Ammon's horn (tissue), 1 donor: ENCODE measurements around the gene PAX2.

Experiments
- DNase-seq: peaks from one replicate; pipeline ENCODE4 v3.0.0-alpha.2; 2016; ENCODE audit warnings: low spot score

The PAX2 gene

DNA sequence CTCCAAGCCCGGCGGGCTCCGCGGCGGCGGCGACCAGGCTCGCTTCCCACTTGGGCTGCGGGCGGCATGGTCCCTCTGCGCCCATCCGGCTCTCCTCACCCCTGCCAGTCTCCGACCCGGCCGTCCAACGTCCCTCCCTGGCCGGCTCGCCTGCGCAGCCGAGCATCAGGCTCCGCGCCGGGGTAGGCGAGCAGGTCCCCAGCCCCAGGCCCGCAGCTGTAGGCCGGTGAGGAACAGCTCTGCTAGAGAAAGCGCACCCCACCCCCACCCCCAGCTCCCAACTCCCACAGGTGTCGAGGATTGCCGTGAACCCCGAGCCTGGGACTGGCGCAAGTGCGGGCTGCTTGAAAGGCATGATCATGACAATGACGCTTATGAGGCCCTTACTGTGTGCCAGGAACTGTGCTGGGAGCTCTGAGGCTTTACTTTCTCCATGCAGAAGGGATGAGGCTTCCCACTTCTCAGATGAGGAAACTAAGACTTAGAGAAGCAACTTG lies 20.8 kb upstream of the PAX2 start:
- no peak for DNase-seq

DNA sequence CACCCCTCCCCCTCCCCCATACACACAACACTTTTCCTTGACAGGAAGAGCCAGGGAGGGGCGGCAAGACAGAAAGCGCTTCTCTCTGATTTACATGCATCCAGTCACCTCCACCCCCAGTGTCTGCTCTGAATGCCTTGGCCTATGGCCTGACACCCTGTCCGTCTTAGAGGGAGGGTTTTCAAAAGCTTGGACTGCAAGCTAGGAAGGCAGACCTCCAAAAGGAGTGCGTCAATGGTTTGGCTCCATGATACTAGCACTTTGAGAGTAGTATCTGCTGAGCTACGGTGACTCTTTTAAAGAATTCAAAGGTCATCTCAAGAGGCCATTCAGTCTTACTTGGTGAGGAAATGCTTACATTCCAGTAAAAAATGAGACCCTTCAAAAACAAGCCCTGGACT lies 20.3 kb upstream of the PAX2 start:
- no peak for DNase-seq

DNA sequence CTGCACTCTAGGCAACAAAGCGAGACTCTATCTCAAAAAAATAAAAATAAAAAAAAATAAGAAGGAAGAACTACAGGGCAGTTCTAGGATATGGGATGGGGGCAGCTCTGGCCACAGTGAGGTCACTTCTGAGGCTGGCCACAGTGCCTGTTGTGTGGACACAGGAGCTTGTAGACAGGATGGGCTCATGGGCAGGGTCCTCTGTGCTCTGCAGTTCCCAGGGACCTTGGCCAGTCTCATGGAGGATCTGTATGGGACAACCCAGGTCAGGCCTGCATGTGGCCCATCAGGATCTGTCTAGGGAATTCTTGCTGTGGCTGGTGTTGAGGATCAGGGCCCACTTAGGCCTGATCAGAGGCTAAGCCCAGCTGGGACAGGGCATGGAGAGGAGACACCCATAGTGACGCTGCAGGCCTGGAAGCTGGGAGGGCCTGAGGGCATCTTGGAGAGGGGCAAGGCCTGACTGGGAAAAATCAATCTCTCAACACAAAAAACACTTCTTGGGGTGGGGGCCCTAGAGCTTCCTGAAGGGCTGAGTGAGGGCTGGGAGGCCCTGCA lies 19.4 kb upstream of the PAX2 start:
- no peak for DNase-seq

DNA sequence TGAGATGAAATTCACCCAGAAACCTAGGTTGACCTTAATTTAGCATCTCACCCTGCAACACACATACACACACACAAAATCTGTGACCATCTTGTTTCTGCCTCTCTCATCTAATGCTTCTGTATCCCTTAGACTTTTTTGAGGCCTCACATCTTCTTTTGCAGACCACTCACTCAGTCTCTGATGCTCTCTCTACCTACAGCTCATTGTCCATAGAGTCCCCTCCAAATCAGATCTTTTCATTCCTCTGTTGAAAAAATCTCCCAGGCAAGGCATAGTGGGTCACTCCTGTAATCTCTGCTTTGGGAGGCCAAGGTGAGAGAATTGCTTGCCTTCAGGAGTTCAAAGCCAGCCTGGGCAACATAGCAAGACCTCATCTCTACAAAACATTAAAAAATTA lies 17.6 kb upstream of the PAX2 start:
- no peak for DNase-seq

DNA sequence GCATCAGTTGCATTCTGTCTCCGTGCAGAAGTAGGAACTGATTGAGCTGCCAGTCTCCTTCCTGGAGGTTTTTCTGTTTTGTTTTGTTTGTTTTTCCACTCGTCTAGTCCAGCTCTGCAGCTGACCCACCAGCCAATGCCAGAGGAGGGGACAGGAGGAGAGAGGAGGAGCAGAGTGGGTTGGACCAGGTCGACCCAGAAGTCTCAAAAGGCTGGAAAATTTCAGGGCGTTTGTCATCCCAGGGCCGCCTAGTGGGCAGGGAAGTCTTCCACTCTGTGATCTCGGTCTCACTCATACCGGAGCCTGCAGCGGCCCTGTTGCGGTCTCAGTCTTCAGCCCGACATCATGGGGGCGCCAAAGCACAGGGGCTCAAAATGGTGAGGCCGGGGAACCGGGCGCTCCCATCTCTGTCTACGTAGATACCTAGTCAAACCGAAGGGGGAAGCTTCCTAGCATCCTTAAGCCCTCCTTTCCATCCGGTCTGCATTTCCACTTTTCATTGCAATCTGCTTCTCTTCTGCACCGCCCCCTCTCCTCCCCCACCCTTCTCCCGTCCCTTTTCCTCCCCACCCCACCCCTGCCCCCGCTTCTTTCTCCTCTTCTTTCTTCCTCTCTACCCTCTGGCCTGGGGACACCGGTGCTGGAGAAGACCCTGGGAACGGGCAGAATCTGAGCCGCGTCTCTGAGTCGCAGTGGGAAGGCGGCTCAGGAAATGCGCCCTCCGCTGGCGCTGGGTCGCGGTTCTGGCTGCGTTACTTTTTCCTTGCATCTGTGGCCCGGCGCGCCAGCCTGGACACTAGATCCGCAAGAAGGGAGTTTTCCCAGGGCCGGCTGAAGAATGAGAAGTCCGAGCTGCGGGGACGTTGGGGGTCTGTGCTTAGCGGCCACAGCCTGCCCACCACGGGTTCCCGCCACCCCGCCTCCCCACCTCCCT lies 16.2 kb upstream of the PAX2 start:
- peak; percentile 14 for DNase-seq

DNA sequence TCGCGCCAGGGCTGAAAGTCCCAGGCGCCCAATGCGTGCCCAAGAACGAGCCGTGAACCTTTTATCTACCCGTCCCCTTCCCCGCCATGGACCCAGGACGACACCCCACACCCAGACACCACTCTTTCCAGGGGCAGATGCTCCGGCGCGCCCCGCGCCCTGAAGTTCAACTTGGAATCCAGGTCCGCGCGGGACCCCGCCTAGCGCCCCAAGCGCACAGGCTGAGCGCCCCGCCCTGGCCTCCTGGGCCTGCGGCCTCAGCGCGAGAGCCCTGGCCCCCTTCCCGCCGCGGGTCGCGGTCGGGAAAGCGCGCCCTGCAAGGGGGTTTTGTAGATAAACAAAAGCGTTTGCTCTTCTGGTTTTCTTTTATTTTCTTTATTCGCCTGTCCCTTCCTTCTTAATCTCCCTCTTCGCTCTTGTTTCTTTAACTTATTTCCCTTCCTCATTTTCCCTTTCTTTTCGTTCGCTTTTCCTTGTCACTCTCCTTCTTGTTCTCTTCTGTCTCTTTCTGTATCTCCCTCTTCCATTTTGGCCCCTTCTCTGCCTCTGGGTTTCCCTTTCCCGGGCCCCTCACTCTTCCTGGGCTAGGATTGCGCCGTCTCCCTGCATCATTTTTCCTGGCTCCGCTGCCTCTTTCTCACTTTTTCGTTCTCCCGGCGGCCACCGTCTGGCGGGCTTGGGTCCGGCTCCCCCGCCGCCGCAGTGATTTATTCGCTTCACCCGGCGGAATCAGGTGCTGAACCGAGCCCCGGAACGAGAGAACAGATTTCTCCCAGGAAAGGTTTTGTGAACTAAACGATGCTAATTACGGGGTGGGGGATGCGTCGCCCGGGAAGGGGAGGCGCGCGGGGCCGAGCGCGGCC lies 15.3 kb upstream of the PAX2 start:
- DNase-seq = no peak

DNA sequence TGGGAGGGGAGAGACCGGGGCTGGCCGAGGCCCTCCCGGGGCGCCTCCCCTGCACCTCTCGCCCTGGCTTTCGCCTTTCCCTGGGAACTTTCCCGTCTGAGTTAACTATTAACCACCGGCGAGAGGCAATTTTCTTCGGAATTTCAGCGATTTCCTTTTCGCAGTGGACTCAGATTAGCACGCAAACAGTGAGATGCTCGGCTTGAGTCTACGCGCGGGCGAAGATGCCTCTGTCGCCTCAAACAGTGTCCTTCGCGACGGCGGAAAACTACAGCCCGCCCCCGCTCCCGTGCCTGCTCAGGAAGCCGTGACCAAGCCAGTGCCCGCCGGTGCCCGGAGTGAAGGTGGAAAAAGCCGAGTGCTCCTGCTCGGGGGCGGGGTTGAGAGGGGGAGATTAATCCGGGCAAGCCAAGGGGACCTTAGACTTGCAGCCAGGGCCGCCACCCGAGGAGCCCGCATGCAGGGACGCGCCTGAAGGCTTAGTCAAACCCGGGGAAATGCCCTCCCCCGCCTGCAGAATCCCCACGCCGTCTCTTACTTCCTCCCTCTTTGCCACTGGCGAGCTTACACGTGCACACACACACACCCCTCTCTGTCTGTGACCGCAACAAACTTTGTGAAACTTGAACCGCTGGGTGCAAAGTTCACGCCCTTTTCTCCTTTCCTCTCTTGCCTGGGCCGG lies 14.5 kb upstream of the PAX2 start:
- no peak for DNase-seq

DNA sequence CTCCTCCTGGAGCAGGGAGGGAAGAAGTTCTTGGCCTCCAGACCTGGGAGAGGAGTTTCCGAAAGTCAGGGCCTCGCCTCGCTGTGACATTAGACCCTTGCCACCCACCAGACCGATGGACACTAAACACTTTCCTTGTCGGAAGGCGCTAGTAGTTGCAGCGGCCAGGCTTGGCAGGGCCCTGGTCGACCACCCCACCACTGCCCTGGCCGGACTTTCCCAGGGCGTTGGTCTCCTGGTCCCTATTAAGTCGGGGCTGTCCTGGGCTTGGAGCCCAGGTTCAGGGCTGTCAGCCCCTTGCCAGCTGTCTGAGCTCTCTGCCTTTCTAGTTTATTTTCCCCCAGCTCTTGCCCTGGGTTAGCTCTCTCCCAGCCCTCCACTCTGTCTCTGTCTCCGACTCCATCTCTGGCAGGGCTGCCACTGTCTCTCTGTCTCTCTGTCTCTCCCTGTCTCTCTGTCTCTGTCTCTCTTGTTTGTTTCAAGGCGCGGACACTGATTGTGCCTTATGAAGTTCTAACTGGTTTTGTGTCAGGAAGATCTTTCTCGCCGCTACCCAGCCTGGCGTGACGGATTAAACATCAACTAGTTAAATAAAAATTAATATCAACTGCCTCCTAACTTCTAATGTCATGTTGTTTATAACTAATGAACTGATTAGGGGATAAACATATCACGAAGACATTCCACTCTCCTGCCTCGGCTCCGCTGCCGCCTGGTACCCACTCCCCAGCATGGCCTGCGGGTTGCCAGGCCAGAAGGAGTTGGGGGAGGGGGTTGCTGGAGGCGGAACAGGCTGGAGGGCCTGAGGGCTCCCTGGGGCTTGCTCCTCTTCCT lies 13.8 kb upstream of the PAX2 start:
- DNase-seq = no peak

DNA sequence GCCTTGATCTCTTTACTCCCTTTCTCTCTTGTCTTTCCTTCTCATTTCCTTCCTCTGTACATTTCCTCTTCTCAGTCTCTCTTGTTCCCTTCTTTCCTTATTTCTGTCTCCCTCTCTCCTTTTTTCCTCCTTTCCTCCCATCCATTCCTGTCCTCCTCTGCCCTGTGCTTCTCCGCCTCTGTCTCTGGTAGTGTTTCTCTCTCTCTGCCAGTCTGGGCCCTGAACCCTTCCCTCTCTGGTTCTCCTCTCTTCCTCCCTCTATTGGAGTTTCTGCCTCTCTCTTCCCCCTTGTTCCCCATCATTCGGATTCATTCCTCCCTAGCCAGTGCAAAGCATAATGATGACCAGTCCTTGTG lies 13.2 kb upstream of the PAX2 start:
- no peak for DNase-seq

DNA sequence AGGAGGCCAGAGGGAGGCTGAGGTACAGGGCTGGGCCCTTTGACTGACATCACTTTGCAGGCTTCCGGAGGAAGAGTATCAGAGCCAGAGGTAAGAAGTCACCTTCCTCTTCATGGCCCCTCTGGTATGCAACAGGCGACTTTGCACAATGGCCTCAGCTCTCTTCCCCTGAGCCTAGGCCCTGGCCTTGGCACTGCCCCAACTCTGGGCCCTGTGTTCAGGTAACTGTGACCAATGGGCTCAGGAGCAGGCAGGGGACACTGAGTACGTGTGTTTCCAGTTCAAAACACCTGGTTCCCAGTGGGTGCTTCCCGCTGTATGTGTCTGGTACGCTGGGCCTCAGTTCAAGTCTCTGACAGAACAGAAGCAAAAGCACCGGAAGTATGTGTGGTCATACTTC lies 12.1 kb upstream of the PAX2 start:
- no peak for DNase-seq

DNA sequence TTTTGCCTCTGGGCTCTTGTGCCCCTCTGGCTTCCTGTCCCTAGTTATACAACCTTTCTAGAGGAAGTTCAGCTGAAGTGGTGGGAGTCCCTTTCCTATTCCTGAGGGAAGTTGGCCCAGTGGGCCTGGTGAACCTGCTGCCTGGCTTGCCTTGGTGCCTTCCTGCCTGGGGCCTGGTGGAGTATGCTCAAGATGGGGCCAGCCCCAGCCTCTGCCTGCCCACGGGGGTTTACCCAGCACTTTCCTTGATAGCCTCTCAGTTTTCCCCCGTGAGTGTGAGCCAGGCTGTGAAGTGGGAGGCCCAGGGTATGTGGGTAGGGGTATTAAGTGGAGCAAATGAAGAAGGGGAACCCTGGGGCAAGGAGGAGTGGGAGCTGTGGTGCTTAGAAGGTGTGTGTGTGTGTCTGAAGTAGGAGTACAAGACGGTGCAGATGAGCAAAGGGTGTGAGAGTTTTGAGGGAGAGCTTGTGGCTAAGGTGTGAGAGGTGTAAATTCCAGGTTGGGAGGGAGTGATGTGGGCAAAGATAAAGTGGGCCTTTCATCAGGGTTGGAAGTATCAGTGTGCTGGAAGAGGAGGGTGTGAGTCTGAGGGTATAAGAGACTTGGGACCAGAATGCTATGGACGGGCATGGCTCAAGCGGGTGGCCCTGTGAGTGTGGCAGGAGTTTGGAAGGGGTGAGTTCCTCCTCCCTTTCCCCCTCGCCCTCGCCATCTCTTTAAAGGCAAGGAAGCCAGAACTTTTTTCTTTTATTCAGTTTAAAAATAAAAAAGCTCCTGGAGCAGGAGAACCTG lies 10.9 kb upstream of the PAX2 start:
- no peak for DNase-seq

DNA sequence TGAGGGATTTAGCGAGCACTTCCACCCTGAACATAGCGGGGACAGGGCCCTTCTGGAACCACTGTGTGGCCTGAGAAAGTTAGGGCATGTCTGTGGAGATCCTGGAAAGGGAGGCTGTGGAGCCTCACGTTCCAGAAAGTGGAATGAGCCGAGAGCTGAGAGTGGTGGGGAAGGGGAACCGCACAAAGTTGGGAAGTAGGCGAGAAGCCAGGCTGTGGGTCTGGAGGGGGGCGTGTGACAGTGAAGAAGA lies 10.4 kb upstream of the PAX2 start:
- no peak for DNase-seq

DNA sequence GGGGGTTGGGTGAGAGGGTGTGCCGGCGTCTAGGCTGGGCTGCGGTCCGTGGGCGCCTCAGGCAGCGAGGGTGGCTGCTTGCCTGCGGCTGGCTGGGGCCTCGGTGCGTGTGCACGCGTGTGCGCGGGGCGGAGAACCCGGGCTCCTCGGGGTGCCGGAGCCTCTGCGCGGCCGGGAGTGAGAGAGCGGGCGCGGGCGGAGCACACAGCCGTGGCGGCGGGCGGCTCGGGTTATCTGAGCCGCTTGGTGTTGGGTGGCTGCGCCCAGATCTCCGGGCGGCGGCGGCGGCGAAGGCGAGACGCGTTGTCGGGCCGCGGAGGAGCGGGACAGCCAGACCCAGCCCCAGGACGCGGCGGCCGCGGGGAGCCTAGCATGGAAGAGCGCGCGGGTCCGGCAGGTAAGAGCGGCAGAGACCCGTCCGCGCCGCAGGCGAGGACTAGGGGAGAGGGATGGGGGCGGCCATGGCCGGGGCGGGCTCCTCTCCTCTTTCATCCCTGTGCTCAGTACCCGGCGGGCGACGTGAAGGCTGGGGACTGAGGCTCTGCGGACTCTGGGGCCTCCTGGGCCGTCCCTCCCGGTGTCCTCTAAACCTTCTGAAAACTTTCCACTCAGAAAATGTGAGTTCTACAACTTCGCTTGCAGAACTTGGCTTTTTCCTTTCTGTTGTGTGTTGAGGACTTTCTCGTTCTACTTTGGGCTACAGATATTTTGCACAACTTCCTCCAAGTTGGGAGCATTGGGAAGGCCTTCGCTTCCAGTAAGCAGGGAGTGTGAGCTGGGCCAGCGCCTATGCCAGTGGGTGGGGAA lies 9.8 kb upstream of the PAX2 start:
- no peak for DNase-seq

DNA sequence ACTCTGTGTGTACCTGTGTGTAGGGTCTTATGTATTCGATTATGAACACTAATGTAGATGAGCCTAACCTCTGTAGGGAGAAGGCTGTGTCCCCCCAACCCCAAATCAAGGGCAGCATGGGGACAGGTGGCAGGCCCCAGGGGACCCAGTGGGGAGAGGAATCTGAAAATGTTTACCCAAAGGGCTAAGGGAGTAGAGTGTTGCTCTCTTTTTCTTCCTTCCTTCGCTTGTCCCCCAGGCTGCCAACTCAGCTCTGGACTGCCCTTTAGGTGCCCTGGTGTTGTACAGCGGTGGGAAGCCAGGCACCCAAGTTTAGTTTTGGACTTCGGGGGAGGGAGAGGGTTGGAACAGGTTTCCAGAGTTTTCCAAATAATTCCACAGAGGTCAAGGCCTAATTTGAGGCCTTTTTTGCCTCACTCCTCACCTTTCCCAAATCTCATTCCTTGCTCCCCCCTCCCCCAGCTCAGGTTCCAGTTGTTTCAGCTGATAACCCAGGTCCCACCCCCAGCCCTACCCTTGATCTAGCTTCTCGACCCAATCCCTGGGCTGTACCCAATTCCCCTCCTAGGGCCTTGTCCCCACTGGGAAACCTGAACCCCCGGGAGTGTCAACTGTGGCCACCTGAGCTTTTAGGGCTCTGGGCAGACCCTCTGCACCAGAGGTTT lies 9.1 kb upstream of the PAX2 start:
- no peak for DNase-seq

DNA sequence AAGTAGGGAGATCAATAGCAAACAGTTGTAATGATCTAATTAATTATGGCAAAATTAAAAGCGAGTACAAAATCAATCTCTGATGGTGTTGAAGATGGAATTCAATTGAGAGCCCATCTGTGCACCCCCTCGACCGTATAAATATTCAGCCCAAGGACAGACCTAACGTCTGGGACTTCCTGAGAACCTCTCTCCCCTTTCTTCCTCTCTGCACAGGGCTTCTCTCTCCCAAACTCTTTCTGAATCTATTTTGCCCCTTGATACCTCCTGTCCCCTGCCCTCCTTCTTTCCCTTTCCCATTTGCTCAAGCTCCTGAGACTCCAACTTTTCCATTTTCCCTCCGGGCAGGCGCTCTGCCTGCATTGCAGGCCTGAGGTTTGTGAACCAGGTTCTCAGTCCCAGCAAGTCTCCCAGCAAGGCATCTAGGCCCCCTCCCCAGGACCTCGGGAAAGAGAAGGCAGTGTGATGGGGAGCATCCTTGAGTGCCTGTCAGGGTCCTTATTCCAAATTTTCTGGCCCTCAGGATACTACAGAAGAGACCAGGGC lies 8.5 kb upstream of the PAX2 start:
- DNase-seq = no peak

DNA sequence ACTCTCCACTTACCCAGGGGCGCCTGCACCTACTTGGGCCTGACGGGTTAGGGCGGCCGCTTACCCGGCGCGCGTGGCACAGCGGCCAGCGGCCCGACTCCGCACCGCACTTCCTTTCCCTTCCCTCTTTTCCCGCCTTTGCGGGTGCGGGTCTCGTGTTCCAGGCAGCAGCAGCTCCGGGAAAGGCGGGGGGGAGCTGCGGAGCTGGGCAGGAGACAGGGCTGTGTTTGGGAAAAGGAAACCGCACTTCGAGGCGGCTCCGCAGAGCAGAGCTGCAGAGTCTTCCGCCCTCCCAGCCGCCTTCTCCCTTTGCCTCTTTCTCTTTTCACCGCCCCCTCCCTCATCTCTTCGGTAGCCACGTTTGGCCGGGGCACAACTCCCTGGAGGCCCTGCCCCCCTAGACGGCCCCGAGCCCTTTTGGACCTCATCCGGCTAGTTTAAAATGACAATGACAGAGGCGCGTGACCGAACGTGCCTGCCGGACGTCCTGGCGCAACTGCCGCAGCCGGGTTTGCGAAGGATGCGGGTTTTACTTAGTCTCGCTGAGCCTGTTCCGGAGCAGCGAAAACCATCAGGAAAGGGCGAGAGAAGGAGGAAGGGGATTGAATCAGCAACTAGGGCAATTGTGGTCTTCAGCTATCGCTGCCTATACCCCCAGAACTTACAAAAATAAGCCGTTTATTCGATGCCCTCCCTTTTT lies 7.9 kb upstream of the PAX2 start:
- no peak for DNase-seq

DNA sequence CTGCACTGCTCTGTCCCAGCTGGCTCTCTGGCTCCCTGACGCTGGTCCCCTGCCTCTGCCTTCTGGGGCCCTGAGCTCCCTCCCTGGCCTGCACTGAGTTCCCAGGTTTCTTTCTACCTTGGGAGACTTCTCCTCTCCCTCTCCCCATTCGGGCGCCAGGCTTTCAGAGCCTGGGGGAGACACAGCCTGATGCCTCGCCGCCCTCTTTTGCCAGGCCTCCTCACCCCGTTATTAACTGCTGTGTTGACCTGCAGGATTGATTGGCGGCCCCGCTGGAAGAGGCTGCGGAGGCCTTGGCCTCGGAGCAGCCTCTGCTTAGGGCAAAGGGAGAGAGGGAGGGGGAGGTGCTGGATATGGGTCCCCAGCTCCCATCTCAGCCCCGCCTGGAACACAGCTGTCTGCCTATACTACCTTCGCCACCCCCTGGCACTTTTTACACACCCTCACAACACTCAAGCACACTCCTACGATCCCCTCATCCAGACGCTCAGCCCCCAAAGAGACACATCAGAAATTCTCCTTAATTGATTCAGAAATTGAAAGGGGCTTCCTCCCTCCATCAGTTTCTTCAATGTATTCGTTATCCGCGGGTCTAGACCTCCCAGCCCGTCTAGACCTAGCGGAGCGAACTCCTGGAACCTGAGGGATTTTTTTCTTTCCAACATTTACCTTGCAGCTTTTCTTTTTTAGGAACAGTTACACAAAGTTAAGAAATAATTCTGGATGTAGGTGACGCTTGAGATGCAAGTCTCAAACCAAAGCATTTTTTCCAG lies 7.1 kb upstream of the PAX2 start:
- DNase-seq = no peak
